Caki2 (cell line): ENCODE data around the gene EFEMP2. TPM values are rescaled to one million over a fixed set of nuclear protein-coding genes. Genes with fewer than 3 reads are reported as not detected.

Source experiments
- DNase-seq: peaks from one replicate; pipeline ENCODE4 v3.0.0-alpha.2; 2015; ENCODE audit warnings: low read depth
- in situ Hi-C: cut with HindIII; loops from 2 replicates; pipeline ENCODE4 v1.10.0; 2016; ENCODE audit warnings: low sequenced_read_pairs, low pct_unique_long_range_greater_than_20kb, mixed read lengths
- total RNA-seq: library from RNA; depleted of rRNA; stranded (reverse); fragments of >200 nt; shearing (Covaris generic); gene quantifications from 2 replicates; pipeline ENCODE4 v1.2.3, GENCODE V29; 2014; ENCODE audit warnings: low replicate concordance

EFEMP2 gene
- total RNA-seq, 1 experiment from 2014 or later, result 5.2 TPM

GRCh38 chr11:65888163-65888814 lies 15.7 kb upstream of the EFEMP2 start, which contains the start of gene FIBP:
Gene FIBP, minus strand, starts transcription at chr11:65888471. Its CDS starts 53 bp downstream, at chr11:65888418.
- DNase-seq, result peak; percentile 92
- in situ Hi-C loops, result no loop called here

GRCh38 chr11:65887723-65888162 lies 15.1 kb upstream of the EFEMP2 start:
- DNase-seq, result no peak
- in situ Hi-C loops, result no loop called here

- in situ Hi-C loops, result no loop called here
- DNase-seq, result no peak
Measured at GRCh38 chr11:65886826-65887722, 14.5 kb upstream of the EFEMP2 start.

- in situ Hi-C loops, result no loop called here
- DNase-seq, result no peak
Measured at GRCh38 chr11:65885808-65886536, 13.4 kb upstream of the EFEMP2 start.

GRCh38 chr11:65885231-65885630 lies 12.6 kb upstream of the EFEMP2 start:
- in situ Hi-C loops, result no loop called here
- no peak for DNase-seq

- peak; percentile 58 for DNase-seq
- in situ Hi-C loops, result no loop called here
Measured at GRCh38 chr11:65884716-65885092, 12.1 kb upstream of the EFEMP2 start.

GRCh38 chr11:65883786-65884715 lies 11.5 kb upstream of the EFEMP2 start:
- in situ Hi-C loops, result no loop called here
- DNase-seq, result no peak

GRCh38 chr11:65883058-65883761 lies 10.6 kb upstream of the EFEMP2 start:
- in situ Hi-C loops, result no loop called here

GRCh38 chr11:65882120-65883057 lies 9.8 kb upstream of the EFEMP2 start:
- in situ Hi-C loops, result no loop called here
- DNase-seq, result no peak

More at GRCh38 chr11:65883058-65883761, 10.6 kb upstream of the EFEMP2 start:
- no peak for DNase-seq

- in situ Hi-C loops, result no loop called here
- DNase-seq, result no peak
Measured at GRCh38 chr11:65880844-65881421, 8.3 kb upstream of the EFEMP2 start.

- DNase-seq, result no peak
- in situ Hi-C loops, result no loop called here
Measured at GRCh38 chr11:65880027-65880426, 7.4 kb upstream of the EFEMP2 start.

- in situ Hi-C loops, result no loop called here
- no peak for DNase-seq
Measured at GRCh38 chr11:65879617-65880016, 7.0 kb upstream of the EFEMP2 start, which contains the start of gene CTSW. Gene CTSW, plus strand, starts transcription at chr11:65879837. Its CDS starts 18 bp downstream, at chr11:65879855.

- in situ Hi-C loops, result no loop called here
- peak; percentile 95 for DNase-seq
Measured at GRCh38 chr11:65873318-65874156, 937 bp upstream of the EFEMP2 start.

GRCh38 chr11:65871811-65872548 lies 620 bp downstream of the EFEMP2 start:
- in situ Hi-C loops, result no loop called here

More at GRCh38 chr11:65871811-65872548, 620 bp downstream of the EFEMP2 start:
- no peak for DNase-seq
